Activated CD8-positive, alpha-beta T cell treated with anti-CD3 and anti-CD28 coated beads, Interleukin-2, amount 10 ng/mL, durations not matched to agents 7 days and 5 days (primary cell): Measurements from ENCODE around the gene GYS2. TPM values are rescaled to one million over a fixed set of nuclear protein-coding genes. Genes with fewer than 3 reads are reported as not detected.

Experiments
- ATAC-seq: fragments of 150-1000 bp; cut with Tn5 transposase; one replicate; pipeline ENCODE4 v1.10.0; 2021; ENCODE audit warnings: moderate library complexity
- CTCF ChIA-PET: fragments of 350-600 bp; sonication (Branson Sonifier 250); formaldehyde crosslinking; loops from one replicate; lab custom pipeline; 2021; ENCODE audit warnings: antibody characterized with exemption; lab: Charles Lee
- POLR2A ChIA-PET: fragments of 350-600 bp; sonication (Branson Sonifier 250); formaldehyde crosslinking; loops from one replicate; lab custom pipeline; 2021; ENCODE audit warnings: antibody characterized with exemption; lab: Charles Lee
- DNase-seq: peaks from one replicate; pipeline ENCODE4 v3.0.0-alpha.2; 2020
- H3K27ac Mint-ChIP-seq: one replicate; pipeline ENCODE4 v1.8.0; 2021; ENCODE audit warnings: mild to moderate bottlenecking, mixed read lengths
- H3K27me3 Mint-ChIP-seq: one replicate; pipeline ENCODE4 v1.8.0; 2021; ENCODE audit warnings: low read depth, mixed read lengths
- H3K36me3 Mint-ChIP-seq: one replicate; pipeline ENCODE4 v1.8.0; 2021; ENCODE audit warnings: low read depth, mixed read lengths
- H3K4me1 Mint-ChIP-seq: one replicate; pipeline ENCODE4 v1.8.0; 2021; ENCODE audit warnings: low read depth, mixed read lengths
- H3K4me3 Mint-ChIP-seq: one replicate; pipeline ENCODE4 v1.8.0; 2021; ENCODE audit warnings: mild to moderate bottlenecking, mixed read lengths
- H3K9me3 Mint-ChIP-seq: one replicate; pipeline ENCODE4 v1.8.0; 2022; ENCODE audit warnings: mixed read lengths; ENCODE audit not compliant: insufficient read depth
- total RNA-seq, 2 experiments: library from RNA; stranded (reverse); gene quantifications; one replicate each; pipeline ENCODE4 v1.2.3, GENCODE V29; 2021

GYS2 gene
- total RNA-seq, 2 experiments from 2014 or later = not detected

DNA sequence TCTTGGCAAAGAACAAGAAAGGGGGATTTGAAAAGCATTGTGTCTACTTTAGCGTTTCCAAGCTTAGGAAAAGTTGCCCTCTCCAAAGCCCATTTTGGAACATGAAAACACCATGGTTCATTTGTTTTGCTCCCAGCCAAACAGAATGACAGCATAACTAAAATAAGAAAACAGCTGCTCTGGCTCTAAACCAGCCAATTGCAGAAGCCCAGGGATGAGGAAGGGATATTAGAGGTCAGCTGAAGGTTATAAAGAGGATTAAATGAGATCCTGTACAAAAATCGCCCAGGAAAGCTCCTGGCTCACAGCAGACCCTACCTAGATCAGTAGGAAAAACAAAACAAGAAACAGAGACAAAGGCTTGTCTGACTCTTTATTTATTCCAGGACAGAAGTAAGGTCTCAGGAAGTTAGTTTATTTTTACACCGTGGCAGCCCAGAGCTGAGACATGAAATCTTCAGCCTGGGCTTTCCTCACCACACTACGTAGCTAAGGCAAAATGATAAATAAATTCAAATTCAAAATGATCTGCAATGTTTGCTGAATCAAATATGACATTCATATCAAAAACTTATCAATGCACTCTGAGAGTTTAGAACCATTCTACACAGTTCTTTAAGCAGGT lies 52.7 kb downstream of the GYS2 start:
- Mint-ChIP-seq H3K36me3 (no peaks in the 10 kb centered on the region), H3K4me1 (no peaks in the 10 kb centered on the region), H3K9me3 (no peaks in the 10 kb centered on the region), H3K27ac (no peak overlapping the region), H3K4me3 (no peak overlapping the region), H3K27me3 (no peaks in the 10 kb centered on the region)
- ATAC-seq (no peak), DNase-seq (no peak)
- CTCF ChIA-PET = no interaction called here
- POLR2A ChIA-PET = no interaction called here

DNA sequence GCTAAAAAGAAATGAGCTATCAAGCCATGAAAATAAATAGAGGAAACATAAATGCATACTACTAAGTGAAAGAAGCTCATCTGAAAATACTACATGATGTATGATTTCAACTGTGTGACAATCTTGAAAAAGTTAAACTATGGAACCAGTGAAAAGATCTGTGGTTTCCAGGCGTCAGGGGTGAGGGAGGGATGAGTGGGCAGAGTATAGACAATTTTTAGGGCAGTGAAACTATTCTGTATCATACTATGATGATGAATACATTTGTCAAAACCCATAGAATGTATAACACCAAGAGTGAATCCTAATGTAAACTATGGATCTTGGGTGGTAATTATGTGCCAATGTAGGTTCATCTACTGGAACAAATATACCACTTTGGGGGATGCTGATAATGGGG lies 57.2 kb downstream of the GYS2 start:
- ChIA-PET POLR2A (no interaction called here), CTCF (no interaction called here)
- H3K27ac Mint-ChIP-seq = no peak overlapping the region
- peaks cover 2% of the 10 kb centered on the region for H3K27me3 Mint-ChIP-seq
- H3K4me1 Mint-ChIP-seq = no peaks in the 10 kb centered on the region
- ATAC-seq (no peak), DNase-seq (no peak)
- H3K36me3 Mint-ChIP-seq = no peaks in the 10 kb centered on the region
- H3K4me3 Mint-ChIP-seq = no peak overlapping the region
- H3K9me3 Mint-ChIP-seq = no peaks in the 10 kb centered on the region

DNA sequence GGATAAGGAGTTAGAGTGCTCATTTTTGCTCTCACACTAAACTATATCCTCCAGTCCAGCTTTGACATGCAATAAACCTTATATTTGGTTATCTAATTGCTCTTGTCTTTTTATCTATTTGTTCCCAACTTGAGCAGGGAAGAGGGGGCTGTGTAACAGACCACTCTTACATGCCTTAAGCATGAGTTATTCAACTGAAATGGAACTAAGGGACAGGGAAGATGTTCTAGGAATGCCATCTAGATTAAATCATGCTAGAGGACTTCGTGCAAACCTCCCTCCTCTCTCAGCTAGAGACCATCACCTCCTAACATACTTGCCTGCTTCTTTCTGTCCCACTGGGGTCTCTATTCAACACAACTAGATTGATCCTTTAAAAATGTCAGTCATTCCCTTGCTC lies 57.9 kb downstream of the GYS2 start:
- no peak for ATAC-seq
- no peaks in the 10 kb centered on the region for H3K9me3 Mint-ChIP-seq
- no peak for DNase-seq
- ChIA-PET CTCF (no interaction called here), POLR2A (no interaction called here)
- H3K4me1 Mint-ChIP-seq = no peaks in the 10 kb centered on the region
- peaks cover 2% of the 10 kb centered on the region for H3K27me3 Mint-ChIP-seq
- no peak overlapping the region for H3K4me3 Mint-ChIP-seq
- H3K27ac Mint-ChIP-seq = no peak overlapping the region
- no peaks in the 10 kb centered on the region for H3K36me3 Mint-ChIP-seq

DNA sequence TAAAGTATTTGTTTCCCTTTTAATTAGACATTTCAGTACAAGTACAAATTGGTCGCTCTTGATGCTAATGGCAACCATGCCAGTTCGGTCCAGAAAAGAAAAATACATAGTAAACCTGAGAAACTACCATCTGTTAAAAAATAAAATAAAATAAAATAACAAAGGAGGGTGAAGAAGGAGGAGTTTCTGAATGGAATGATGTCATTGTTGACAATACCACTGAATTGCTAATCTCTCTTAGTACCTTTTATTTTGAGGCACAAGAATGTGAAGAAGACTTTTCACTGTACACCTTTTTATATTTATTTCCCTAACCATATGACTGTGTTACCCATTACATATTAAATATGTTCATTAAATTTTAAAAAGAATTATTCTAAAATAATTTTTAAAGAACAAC lies 59.1 kb downstream of the GYS2 start:
- Mint-ChIP-seq H3K27ac (no peak overlapping the region), H3K4me1 (no peaks in the 10 kb centered on the region), H3K4me3 (no peak overlapping the region), H3K36me3 (no peaks in the 10 kb centered on the region), H3K9me3 (no peaks in the 10 kb centered on the region), H3K27me3 (peaks cover 2% of the 10 kb centered on the region)
- DNase-seq (no peak), ATAC-seq (no peak)
- CTCF ChIA-PET = no interaction called here
- POLR2A ChIA-PET = no interaction called here

DNA sequence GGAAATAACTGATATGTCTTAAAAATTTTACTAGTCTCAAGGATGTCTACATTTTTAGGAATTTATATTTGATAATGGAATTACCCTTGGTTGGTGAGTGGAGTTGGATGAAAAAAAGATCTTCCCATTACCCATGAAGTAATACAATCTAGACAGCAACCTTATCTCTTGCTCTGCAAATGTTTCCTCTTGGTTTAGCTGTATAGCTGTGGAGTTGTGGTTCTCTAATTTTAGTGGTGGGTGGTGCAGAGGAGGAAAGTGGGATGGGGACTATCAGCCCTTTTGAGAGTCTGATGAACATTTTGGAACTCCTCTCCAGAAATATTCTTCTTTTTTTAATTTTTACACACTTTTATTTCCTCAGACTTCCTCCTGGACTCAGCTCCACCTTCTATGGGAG lies 61.5 kb downstream of the GYS2 start:
- no peak overlapping the region for H3K27ac Mint-ChIP-seq
- peaks cover 2% of the 10 kb centered on the region for H3K27me3 Mint-ChIP-seq
- H3K9me3 Mint-ChIP-seq = no peaks in the 10 kb centered on the region
- H3K4me1 Mint-ChIP-seq = no peaks in the 10 kb centered on the region
- CTCF ChIA-PET = interaction anchor here (1.0 to 1.2 kb wide), 2 partner anchors 16 to 137 kb away, joined by 3 read pairs; no protein-coding TSS in a partner anchor
- DNase-seq (no peak), ATAC-seq (no peak)
- POLR2A ChIA-PET = no interaction called here
- no peak overlapping the region for H3K4me3 Mint-ChIP-seq
- H3K36me3 Mint-ChIP-seq = no peaks in the 10 kb centered on the region

DNA sequence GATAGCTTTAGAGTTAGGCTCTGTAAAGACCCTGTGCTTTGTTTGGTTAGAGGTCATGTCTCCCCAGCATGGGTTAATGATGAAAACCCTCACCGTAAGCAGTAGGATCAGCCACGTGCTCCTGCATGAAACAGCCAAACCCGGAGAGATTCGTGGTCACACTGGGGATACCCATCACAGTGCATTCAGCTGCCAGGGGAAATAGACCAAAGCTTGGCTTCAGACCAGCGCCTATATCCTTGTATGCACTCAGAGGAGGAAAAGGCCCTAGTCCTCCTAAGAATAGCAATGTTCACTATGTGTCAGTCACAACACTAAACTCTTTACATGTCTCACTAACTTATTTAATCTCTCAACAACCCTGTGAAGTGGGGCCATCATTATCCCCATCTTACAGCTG lies 62.2 kb downstream of the GYS2 start:
- ATAC-seq (no peak), DNase-seq (no peak)
- POLR2A ChIA-PET = interaction anchor here (1.0 kb wide), 1 partner anchor 41 kb away, joined by 3 read pairs; the partner anchor contains the start of genes GOLT1B and RECQL
- H3K27me3 Mint-ChIP-seq = peaks cover 2% of the 10 kb centered on the region
- CTCF ChIA-PET = interaction anchor here (1.2 kb wide), 1 partner anchor 15 kb away, joined by 3 read pairs; no protein-coding TSS in a partner anchor
- H3K36me3 Mint-ChIP-seq = no peaks in the 10 kb centered on the region
- no peaks in the 10 kb centered on the region for H3K9me3 Mint-ChIP-seq
- H3K27ac Mint-ChIP-seq = no peak overlapping the region
- H3K4me3 Mint-ChIP-seq = no peak overlapping the region
- no peaks in the 10 kb centered on the region for H3K4me1 Mint-ChIP-seq

DNA sequence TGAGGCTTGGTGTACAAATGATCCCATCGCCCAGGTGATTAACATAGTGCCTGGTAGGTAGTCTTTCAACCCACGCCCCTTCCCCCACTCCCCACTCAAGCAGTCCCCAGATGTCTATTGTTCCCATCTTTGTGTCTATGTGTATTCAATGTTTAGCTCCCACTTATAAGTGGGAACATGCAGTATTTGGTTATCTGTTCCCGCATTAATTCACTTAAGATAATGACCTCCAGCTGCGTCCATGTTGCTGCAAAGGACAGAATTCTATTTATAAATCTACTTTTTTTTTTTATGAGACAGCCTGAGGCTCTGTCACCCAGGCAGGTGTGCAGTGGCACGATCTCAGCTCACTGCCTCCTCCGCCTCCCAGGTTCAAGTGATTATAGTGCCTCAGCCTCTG lies 62.9 kb downstream of the GYS2 start:
- CTCF ChIA-PET = no interaction called here

DNA sequence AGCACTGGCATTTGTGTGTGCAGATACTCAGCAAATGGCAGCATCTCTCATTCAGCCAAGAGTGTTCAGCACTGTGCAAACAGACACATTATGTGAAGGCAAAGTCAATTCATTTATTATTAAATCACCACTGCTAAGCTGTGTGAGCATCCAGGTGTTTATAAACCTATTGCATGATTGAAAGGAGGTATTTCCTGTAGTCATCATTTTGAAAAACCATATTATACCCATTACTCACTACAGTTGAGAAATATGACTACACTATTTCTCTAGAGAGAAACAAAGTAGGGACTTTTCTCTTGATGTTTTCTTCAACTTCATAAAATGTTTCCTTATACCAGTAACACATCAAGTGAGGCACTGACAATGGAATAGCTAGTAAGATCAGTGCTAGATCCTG lies 64.8 kb downstream of the GYS2 start:
- H3K4me1 Mint-ChIP-seq = no peaks in the 10 kb centered on the region
- ATAC-seq (no peak), DNase-seq (no peak)
- ChIA-PET POLR2A (no interaction called here), CTCF (no interaction called here)
- no peaks in the 10 kb centered on the region for H3K36me3 Mint-ChIP-seq
- no peak overlapping the region for H3K27ac Mint-ChIP-seq
- no peak overlapping the region for H3K4me3 Mint-ChIP-seq
- H3K27me3 Mint-ChIP-seq = peaks cover 3% of the 10 kb centered on the region
- no peaks in the 10 kb centered on the region for H3K9me3 Mint-ChIP-seq

More for the DNA sequence above, 62.9 kb downstream of the GYS2 start:
- no peaks in the 10 kb centered on the region for H3K9me3 Mint-ChIP-seq
- ATAC-seq = no peak
- no peak overlapping the region for H3K4me3 Mint-ChIP-seq
- peaks cover 2% of the 10 kb centered on the region for H3K27me3 Mint-ChIP-seq
- DNase-seq = no peak
- H3K36me3 Mint-ChIP-seq = no peaks in the 10 kb centered on the region
- H3K27ac Mint-ChIP-seq = no peak overlapping the region
- POLR2A ChIA-PET = interaction anchor here (1.0 kb wide), 1 partner anchor 40 kb away, joined by 3 read pairs; the partner anchor contains the start of genes GOLT1B and RECQL
- no peaks in the 10 kb centered on the region for H3K4me1 Mint-ChIP-seq

DNA sequence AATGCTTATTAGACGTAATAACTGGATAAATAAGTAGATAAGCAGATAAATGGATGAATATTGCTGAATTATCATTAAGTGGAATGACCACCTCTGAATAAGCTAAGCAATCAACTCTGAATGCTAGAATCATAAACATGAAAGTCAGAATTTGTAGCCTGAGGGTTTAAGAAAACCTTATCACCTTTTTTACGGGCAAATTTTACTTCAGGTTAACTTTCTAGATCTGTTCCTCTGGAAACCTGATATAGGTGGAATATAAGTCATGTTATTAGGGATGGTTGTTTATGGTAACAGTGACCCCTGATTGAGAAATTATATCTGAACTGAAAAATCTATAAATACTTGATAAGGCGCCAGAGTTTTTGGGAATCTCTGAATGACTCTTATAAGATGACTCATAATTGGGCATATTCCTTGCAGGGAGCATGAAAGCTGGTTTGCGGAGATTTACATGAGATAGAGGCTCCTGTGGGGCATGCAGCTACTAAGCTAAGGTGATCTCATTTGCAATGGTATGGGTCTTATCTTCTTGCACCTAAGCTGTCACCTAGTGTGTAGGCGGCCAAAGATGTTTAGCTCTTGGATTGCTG lies 66.5 kb downstream of the GYS2 start:
- Mint-ChIP-seq H3K36me3 (no peaks in the 10 kb centered on the region), H3K4me3 (no peak overlapping the region), H3K27me3 (peaks cover 4% of the 10 kb centered on the region), H3K9me3 (no peaks in the 10 kb centered on the region), H3K27ac (no peak overlapping the region), H3K4me1 (no peaks in the 10 kb centered on the region)
- POLR2A ChIA-PET = no interaction called here
- ATAC-seq (no peak), DNase-seq (no peak)
- CTCF ChIA-PET = interaction anchor here (1.0 kb wide), 1 partner anchor 10 kb away, joined by 3 read pairs; no protein-coding TSS in a partner anchor

DNA sequence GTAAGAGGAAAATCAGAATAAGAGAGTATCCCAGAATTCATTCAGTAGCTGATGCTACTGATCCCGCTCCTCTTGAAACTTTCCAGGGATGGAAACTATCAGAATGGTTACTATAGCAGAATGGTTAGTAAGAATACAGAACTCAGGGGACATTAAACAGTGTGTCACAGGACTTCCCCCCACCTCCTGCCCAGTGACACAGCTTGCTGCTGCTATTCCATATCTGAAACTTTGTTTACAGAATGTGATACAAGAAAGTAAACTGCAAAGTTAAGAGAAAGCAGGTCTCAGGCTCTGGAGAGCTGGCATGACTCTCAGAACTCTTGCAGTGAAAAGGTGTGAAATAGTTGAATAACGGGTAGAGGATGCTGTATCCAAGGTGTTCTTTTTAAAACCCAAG lies 75.2 kb downstream of the GYS2 start:
- ATAC-seq (no peak), DNase-seq (no peak)
- Mint-ChIP-seq H3K4me1 (peaks cover 4% of the 10 kb centered on the region), H3K9me3 (no peaks in the 10 kb centered on the region), H3K27me3 (peaks cover 33% of the 10 kb centered on the region), H3K36me3 (no peaks in the 10 kb centered on the region), H3K27ac (no peak overlapping the region), H3K4me3 (no peak overlapping the region)
- ChIA-PET CTCF (interaction anchor here (1.2 kb wide), 1 partner anchor 151 kb away, joined by 3 read pairs; no protein-coding TSS in a partner anchor), POLR2A (interaction anchor here (0.9 kb wide), 1 partner anchor 28 kb away, joined by 3 read pairs; the partner anchor contains the start of genes GOLT1B and RECQL)

DNA sequence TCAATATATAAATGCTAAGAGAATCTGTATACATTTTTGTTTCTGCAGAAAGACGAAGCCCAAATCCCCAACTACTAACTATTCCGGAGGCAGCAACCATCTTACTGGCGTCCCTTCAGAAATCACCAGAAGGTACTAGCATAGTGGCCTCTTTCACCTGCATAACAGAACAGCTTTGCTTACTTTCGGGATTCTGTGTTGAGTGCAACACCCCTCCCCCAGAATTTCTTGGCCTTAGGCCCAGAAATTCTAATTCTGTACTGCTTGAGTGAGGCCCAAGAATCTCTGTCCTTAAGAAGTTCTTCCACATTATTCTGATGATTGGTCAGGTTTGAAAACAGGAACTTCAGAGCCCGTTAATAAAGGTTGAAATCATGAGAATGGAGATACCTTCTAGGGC lies 75.7 kb downstream of the GYS2 start:
- ATAC-seq (no peak), DNase-seq (no peak)
- no peaks in the 10 kb centered on the region for H3K36me3 Mint-ChIP-seq
- H3K4me1 Mint-ChIP-seq = peaks cover 4% of the 10 kb centered on the region
- H3K9me3 Mint-ChIP-seq = no peaks in the 10 kb centered on the region
- H3K4me3 Mint-ChIP-seq = no peak overlapping the region
- peaks cover 37% of the 10 kb centered on the region for H3K27me3 Mint-ChIP-seq
- ChIA-PET POLR2A (no interaction called here), CTCF (interaction anchor here (1.2 kb wide), 2 partner anchors 120 to 151 kb away, joined by 3 read pairs; no protein-coding TSS in a partner anchor)
- H3K27ac Mint-ChIP-seq = no peak overlapping the region
